Measurements from ENCODE around the gene NELFA. TPM values are rescaled to one million over a fixed set of nuclear protein-coding genes. Genes with fewer than 3 reads are reported as not detected.

The NELFA gene
- total and polyA plus RNA-seq, 2 of the 13 experiments (the other 11 are each of a cell fraction or from before 2014, with no cell fraction given): 13.3 to 18.5 TPM

GRCh38 chr4:1937550-1937949, 71.2 kb downstream of the NELFA start:
- 95% methylated on average over 2 of the region's 3 CpGs for WGBS (ENCODE audit: low lambda C conversion rate)
- no TSS peak for BruUV-seq (replicated peaks)
- no peaks in the 10 kb centered on the region for H3K9me3 ChIP-seq (ENCODE audit: low read length)
- DNase-seq (ENCODE audit: low spot score) (no peak), FAIRE-seq (no peak), ATAC-seq (no peak; the same call in 2 of the 3 replicates)
- POLR2A ChIA-PET: no interaction called here
- no peak overlapping the region for H2AFZ ChIP-seq (ENCODE audit: low read length)
- H3K27me3 ChIP-seq (ENCODE audit: control insufficient read depth in 1 of 2, insufficient read depth in 2 of 2, low read length in 2 of 2): no peaks in the 10 kb centered on the region
- H3K4me3 ChIP-seq (replicated peaks in 1 of 3; ENCODE audit: insufficient read depth in 1 of 3, low read depth in 2 of 3, low read length in 3 of 3): no peak overlapping the region
- intact Hi-C loops (cut with micrococcal nuclease; ENCODE audit: unreplicated experiment) (no loop called here), in situ Hi-C loops (cut with HindIII; ENCODE audit: extremely low pct_ligation_motif_present, low pct_unique_long_range_greater_than_20kb) (no loop called here)
- H3K4me1 ChIP-seq (ENCODE audit: insufficient read depth, low read length): no peaks in the 10 kb centered on the region
- H3K4me2 ChIP-seq (ENCODE audit: low read depth, low read length): no peak overlapping the region
- H3K79me2 ChIP-seq (ENCODE audit: insufficient read depth, low read length): no peaks in the 10 kb centered on the region
- CTCF ChIA-PET (ENCODE audit: low intra/inter-chr PET ratio, low total read pairs): no interaction called here
- no peak for TF ChIP-seq NR2F6 (IDR thresholded peaks at IDR 0.05)
- no peak for TF ChIP-seq NR2F6 (CRISPR knock-in tag; IDR thresholded peaks at IDR 0.05)
- no peak for TF ChIP-seq ZNF263 (CRISPR knock-in tag; IDR thresholded peaks at IDR 0.05)
- no peak for TF ChIP-seq TIGD3 (CRISPR knock-in tag; IDR thresholded peaks at IDR 0.05; ENCODE audit: borderline replicate concordance)
- TF ChIP-seq, protein P1, sequence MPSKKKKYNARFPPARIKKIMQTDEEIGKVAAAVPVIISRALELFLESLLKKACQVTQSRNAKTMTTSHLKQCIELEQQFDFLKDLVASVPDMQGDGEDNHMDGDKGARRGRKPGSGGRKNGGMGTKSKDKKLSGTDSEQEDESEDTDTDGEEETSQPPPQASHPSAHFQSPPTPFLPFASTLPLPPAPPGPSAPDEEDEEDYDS (CRISPR knock-in tag; IDR thresholded peaks at IDR 0.05): no peak
- TF ChIP-seq, protein P2, sequence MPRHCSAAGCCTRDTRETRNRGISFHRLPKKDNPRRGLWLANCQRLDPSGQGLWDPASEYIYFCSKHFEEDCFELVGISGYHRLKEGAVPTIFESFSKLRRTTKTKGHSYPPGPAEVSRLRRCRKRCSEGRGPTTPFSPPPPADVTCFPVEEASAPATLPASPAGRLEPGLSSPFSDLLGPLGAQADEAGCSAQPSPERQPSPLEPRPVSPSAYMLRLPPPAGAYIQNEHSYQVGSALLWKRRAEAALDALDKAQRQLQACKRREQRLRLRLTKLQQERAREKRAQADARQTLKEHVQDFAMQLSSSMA (CRISPR knock-in tag; IDR thresholded peaks at IDR 0.05): no peak
- TF ChIP-seq SYNCRIP (IDR thresholded peaks at IDR 0.05; ENCODE audit: insufficient read depth, low read depth, low read length): no peak
- TF ChIP-seq ZNF562 (CRISPR knock-in tag; IDR thresholded peaks at IDR 0.05; ENCODE audit: borderline replicate concordance): no peak
- H3K27ac ChIP-seq (ENCODE audit: extremely low read length, insufficient read depth, low read length): no peak overlapping the region
- peaks cover 22 to 68% of the 10 kb centered on the region in 2 experiments for H3K36me3 ChIP-seq (replicated peaks in 1 of 2; ENCODE audit: control insufficient read depth in 1 of 2, insufficient read depth in 2 of 2, low read length in 2 of 2)
- no peak overlapping the region for H3K9ac ChIP-seq (ENCODE audit: insufficient read depth, low read depth, low read length)
- H4K20me1 ChIP-seq (ENCODE audit: insufficient read depth, low read length): no peaks in the 10 kb centered on the region
